ENCODE measurements around the gene FAM171A2. TPM values are rescaled to one million over a fixed set of nuclear protein-coding genes. Genes with fewer than 3 reads are reported as not detected.

The FAM171A2 gene
- polyA plus RNA-seq, 1 donor (not counting 4 experiments of a cell fraction or from before 2014, with no cell fraction given): 0.35 TPM

DNA sequence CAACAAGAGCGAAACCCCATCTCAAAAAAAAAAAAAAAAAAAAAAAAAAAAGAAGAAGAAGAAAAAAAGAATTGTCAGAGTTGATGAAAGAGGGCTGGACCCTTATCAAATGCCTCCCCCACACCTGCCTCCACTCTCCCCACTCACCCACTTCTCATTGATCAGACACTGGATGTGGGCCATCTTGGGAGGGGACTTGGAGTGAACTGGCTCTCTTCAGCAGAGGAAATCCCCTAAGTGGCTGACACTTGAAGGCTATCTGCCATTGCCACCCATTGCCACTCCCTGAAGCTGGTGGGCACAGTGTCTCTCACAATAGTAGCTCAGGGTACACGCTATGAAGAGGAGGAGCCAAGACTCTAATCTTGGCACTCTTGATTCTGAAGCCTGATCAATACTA is 24.2 kb upstream of the FAM171A2 start:
- dilution Hi-C loops (cut with MboI; ENCODE audit: extremely low pct_ligation_motif_present, low sequenced_read_pairs): no loop called here
- Histone ChIP-seq H3K4me3 (ENCODE audit: control insufficient read depth in 2 of 3, extremely low read depth in 1 of 3, insufficient read depth in 2 of 3, low read depth in 1 of 3, low read length in 3 of 3) (no peak overlapping the region), H3K4me2 (ENCODE audit: control insufficient read depth, extremely low read depth, insufficient read depth, low read depth, low read length) (no peak overlapping the region), H3K9ac (ENCODE audit: control insufficient read depth, extremely low read depth, insufficient read depth, low read length) (no peak overlapping the region), H3K9me3 (ENCODE audit: control insufficient read depth, low read depth, low read length) (no peaks in the 10 kb centered on the region), H4K20me1 (ENCODE audit: control insufficient read depth, extremely low read depth, insufficient read depth, low read length) (no peaks in the 10 kb centered on the region), H3K79me2 (ENCODE audit: control insufficient read depth, insufficient read depth, low read length) (no peaks in the 10 kb centered on the region), H3K9me1 (ENCODE audit: control insufficient read depth, extremely low read depth, insufficient read depth, low read length) (no peaks in the 10 kb centered on the region), H3K27me3 (ENCODE audit: control insufficient read depth, extremely low read depth, insufficient read depth, low read length) (peaks cover 28% of the 10 kb centered on the region), H3K4me1 (ENCODE audit: control insufficient read depth, extremely low read depth, insufficient read depth, low read length) (peaks cover 9% of the 10 kb centered on the region), H3K36me3 (ENCODE audit: control insufficient read depth in 2 of 2, extremely low read depth in 1 of 2, insufficient read depth in 2 of 2, low read length in 2 of 2) (no peaks in the 10 kb centered on the region), H2AFZ (ENCODE audit: control insufficient read depth, low read length) (no peak overlapping the region), H3K27ac (ENCODE audit: control insufficient read depth, insufficient read depth, low read length) (no peak overlapping the region)
- FAIRE-seq: no peak
- DNase-seq (ENCODE audit: low read depth, low spot score): no peak
- TF ChIP-seq EZH2 (IDR thresholded peaks at IDR 0.05; ENCODE audit: low read length): no peak
- TF ChIP-seq, protein P1, sequence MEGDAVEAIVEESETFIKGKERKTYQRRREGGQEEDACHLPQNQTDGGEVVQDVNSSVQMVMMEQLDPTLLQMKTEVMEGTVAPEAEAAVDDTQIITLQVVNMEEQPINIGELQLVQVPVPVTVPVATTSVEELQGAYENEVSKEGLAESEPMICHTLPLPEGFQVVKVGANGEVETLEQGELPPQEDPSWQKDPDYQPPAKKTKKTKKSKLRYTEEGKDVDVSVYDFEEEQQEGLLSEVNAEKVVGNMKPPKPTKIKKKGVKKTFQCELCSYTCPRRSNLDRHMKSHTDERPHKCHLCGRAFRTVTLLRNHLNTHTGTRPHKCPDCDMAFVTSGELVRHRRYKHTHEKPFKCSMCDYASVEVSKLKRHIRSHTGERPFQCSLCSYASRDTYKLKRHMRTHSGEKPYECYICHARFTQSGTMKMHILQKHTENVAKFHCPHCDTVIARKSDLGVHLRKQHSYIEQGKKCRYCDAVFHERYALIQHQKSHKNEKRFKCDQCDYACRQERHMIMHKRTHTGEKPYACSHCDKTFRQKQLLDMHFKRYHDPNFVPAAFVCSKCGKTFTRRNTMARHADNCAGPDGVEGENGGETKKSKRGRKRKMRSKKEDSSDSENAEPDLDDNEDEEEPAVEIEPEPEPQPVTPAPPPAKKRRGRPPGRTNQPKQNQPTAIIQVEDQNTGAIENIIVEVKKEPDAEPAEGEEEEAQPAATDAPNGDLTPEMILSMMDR (optimal IDR thresholded peaks at IDR 0.05 in 1 of 3, IDR thresholded peaks at IDR 0.05 in 1 of 3, conservative IDR thresholded peaks at IDR 0.05 in 1 of 3; ENCODE audit: extremely low read depth in 1 of 3, insufficient read depth in 2 of 3, low read length in 3 of 3): no peak

DNA sequence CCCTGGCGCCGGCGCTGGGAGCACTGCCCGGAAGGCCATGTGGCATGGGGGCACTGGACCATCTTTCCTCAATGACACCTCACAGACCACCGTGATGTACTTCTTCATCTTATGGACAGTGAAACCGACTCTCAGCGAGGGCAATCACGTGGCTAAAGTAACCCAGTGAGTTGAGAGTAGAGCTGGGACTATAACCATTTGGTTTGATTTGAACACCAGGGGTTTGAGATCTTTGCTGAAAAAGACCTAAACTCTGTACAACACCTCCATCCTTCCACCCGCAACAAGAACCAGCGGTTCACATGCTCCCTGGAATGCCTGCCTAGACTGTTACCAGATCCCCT is 22.5 kb upstream of the FAM171A2 start:
- no peak for DNase-seq (ENCODE audit: low read depth, low spot score)
- Histone ChIP-seq H3K4me1 (ENCODE audit: control insufficient read depth, extremely low read depth, insufficient read depth, low read length) (peaks cover 9% of the 10 kb centered on the region), H2AFZ (ENCODE audit: control insufficient read depth, low read length) (no peak overlapping the region), H3K79me2 (ENCODE audit: control insufficient read depth, insufficient read depth, low read length) (no peaks in the 10 kb centered on the region), H3K36me3 (ENCODE audit: control insufficient read depth in 2 of 2, extremely low read depth in 1 of 2, insufficient read depth in 2 of 2, low read length in 2 of 2) (no peaks in the 10 kb centered on the region), H4K20me1 (ENCODE audit: control insufficient read depth, extremely low read depth, insufficient read depth, low read length) (no peaks in the 10 kb centered on the region), H3K4me2 (ENCODE audit: control insufficient read depth, extremely low read depth, insufficient read depth, low read depth, low read length) (peak overlapping the region; percentile 88), H3K27ac (ENCODE audit: control insufficient read depth, insufficient read depth, low read length) (no peak overlapping the region), H3K9ac (ENCODE audit: control insufficient read depth, extremely low read depth, insufficient read depth, low read length) (no peak overlapping the region), H3K9me1 (ENCODE audit: control insufficient read depth, extremely low read depth, insufficient read depth, low read length) (no peaks in the 10 kb centered on the region), H3K4me3 (ENCODE audit: control insufficient read depth in 2 of 3, extremely low read depth in 1 of 3, insufficient read depth in 2 of 3, low read depth in 1 of 3, low read length in 3 of 3) (peak overlapping the region in 1 of 3 experiments; percentile 67), H3K27me3 (ENCODE audit: control insufficient read depth, extremely low read depth, insufficient read depth, low read length) (peaks cover 31% of the 10 kb centered on the region), H3K9me3 (ENCODE audit: control insufficient read depth, low read depth, low read length) (no peaks in the 10 kb centered on the region)
- dilution Hi-C loops (cut with MboI; ENCODE audit: extremely low pct_ligation_motif_present, low sequenced_read_pairs): no loop called here
- FAIRE-seq: no peak
- TF ChIP-seq, protein P1 (optimal IDR thresholded peaks at IDR 0.05 in 1 of 3, IDR thresholded peaks at IDR 0.05 in 1 of 3, conservative IDR thresholded peaks at IDR 0.05 in 1 of 3; ENCODE audit: extremely low read depth in 1 of 3, insufficient read depth in 2 of 3, low read length in 3 of 3): no peak
- TF ChIP-seq EZH2 (IDR thresholded peaks at IDR 0.05; ENCODE audit: low read length): no peak

Measured in keratinocyte (primary cell).